Thyroid gland (tissue), 4 donors: Measurements from ENCODE around the gene SLC6A19. TPM values are rescaled to one million over a fixed set of nuclear protein-coding genes. Genes with fewer than 3 reads are reported as not detected.
A peak's percentile ranks its signal among the peaks of the same experiment; 100 is the strongest.

Experiments
- DNase-seq, 2 donors: peaks; one replicate each; pipeline ENCODE4 v3.0.0-alpha.2; 2019
- H3K27ac ChIP-seq, 3 donors: fragments of 200-600 bp; sonication (generic); 1 replicate in 2 of 3; 2 replicates in 1 of 3; pipeline ENCODE4 v1.5.1; 2016 to 2019; ENCODE audit warnings: mild to moderate bottlenecking in 1 of 3, moderate library complexity in 1 of 3
- H3K27me3 ChIP-seq: fragments of 200-600 bp; sonication (generic); one replicate; pipeline ENCODE4 v1.5.1; 2019
- H3K36me3 ChIP-seq, 2 donors: fragments of 200-600 bp; sonication (generic); one replicate each; pipeline ENCODE4 v1.5.1; 2016 to 2019
- H3K4me1 ChIP-seq, 2 donors: fragments of 200-600 bp; sonication (generic); one replicate each; pipeline ENCODE4 v1.5.1; 2017 to 2019
- H3K4me3 ChIP-seq, 3 donors: fragments of 200-600 bp; sonication (generic); replicated peaks in 1 of 3; 1 replicate in 2 of 3; 2 replicates in 1 of 3; pipeline ENCODE4 v1.5.1; 2016; ENCODE audit warnings: mild to moderate bottlenecking in 1 of 3
- H3K9me3 ChIP-seq: fragments of 200-600 bp; sonication (generic); one replicate; pipeline ENCODE4 v1.5.1; 2017
- CTCF ChIP-seq, 6 experiments: fragments of 200-600 bp in 3 of 6; fragments of 450-650 bp in 3 of 6; sonication (generic) in 3 of 6; IDR thresholded peaks; one replicate each; pipeline ENCODE4 v1.5.1; 2016 to 2019; ENCODE audit warnings: antibody characterized with exemption in 6 of 6, mild to moderate bottlenecking in 2 of 6, inconsistent platforms in 1 of 6, moderate library complexity in 1 of 6
- POLR2A ChIP-seq, 2 donors: fragments of 450-650 bp; IDR thresholded peaks; one replicate each; pipeline ENCODE4 v1.6.1; 2017; ENCODE audit warnings: antibody characterized with exemption in 2 of 2, mild to moderate bottlenecking in 2 of 2, moderate library complexity in 1 of 2
- WGBS, 2 donors: methylation state at CpG; one replicate each; pipeline ENCODE4 v1.1.5; 2017; 5-methylcytosine and 5-hydroxymethylcytosine counted together
- intact Hi-C: fragments of 100-400 bp; cut with DNase I; formaldehyde crosslinking; loops from one replicate; pipeline ENCODE4 v1.15.1; 2023
- total RNA-seq, 4 donors: library from RNA; depleted of rRNA; stranded (reverse); fragments of >200 nt; gene quantifications; one replicate each; pipeline ENCODE4 v1.2.3, GENCODE V29; 2016

The SLC6A19 gene
- total RNA-seq, 4 donors from 2014 or later = not detected

- no peak for DNase-seq
- no peak for TF ChIP-seq CTCF (IDR thresholded peaks at IDR 0.05)
- TF ChIP-seq POLR2A (IDR thresholded peaks at IDR 0.05) = no peak
- Histone ChIP-seq H3K4me1 (peaks cover 3 to 24% of the 10 kb centered on the region in 2 donors), H3K9me3 (no peaks in the 10 kb centered on the region), H3K27ac (no peak overlapping the region), H3K27me3 (peaks cover 7% of the 10 kb centered on the region), H3K36me3 (no peaks in the 10 kb centered on the region), H3K4me3 (no peak overlapping the region)
- WGBS, 2 donors = 77 to 80% methylated on average over 11 of the region's 11 CpGs
- intact Hi-C loops = no loop called here
These were observed 42.1 kb upstream of the SLC6A19 start for GRCh38 chr5:1159341-1159675.

GRCh38 chr5:1159774-1160406, 41.5 kb upstream of the SLC6A19 start:
- no peaks in the 10 kb centered on the region for H3K36me3 ChIP-seq
- H3K4me3 ChIP-seq = no peak overlapping the region
- intact Hi-C loops = no loop called here
- DNase-seq = no peak
- H3K9me3 ChIP-seq = no peaks in the 10 kb centered on the region
- peaks cover 3% of the 10 kb centered on the region for H3K27me3 ChIP-seq
- WGBS, 2 donors = 76 to 82% methylated on average over 4 of the region's 4 CpGs
- no peak for TF ChIP-seq POLR2A (IDR thresholded peaks at IDR 0.05)
- no peak for TF ChIP-seq CTCF (IDR thresholded peaks at IDR 0.05)
- H3K4me1 ChIP-seq = peaks cover 3 to 24% of the 10 kb centered on the region in 2 donors
- no peak overlapping the region for H3K27ac ChIP-seq

GRCh38 chr5:1161108-1161832, 40.1 kb upstream of the SLC6A19 start:
- WGBS, 2 donors = 83 to 84% methylated on average over 16 to 18 of the region's 23 CpGs
- no peaks in the 10 kb centered on the region for H3K27me3 ChIP-seq
- no peak for DNase-seq
- no peaks in the 10 kb centered on the region for H3K36me3 ChIP-seq
- no peak for TF ChIP-seq CTCF (IDR thresholded peaks at IDR 0.05)
- intact Hi-C loops = no loop called here
- H3K4me1 ChIP-seq = peaks cover 0 to 13% of the 10 kb centered on the region in 2 donors
- H3K4me3 ChIP-seq = no peak overlapping the region
- H3K9me3 ChIP-seq = no peaks in the 10 kb centered on the region
- no peak overlapping the region for H3K27ac ChIP-seq

- Histone ChIP-seq H3K27ac (no peak overlapping the region), H3K36me3 (no peaks in the 10 kb centered on the region), H3K4me3 (no peak overlapping the region), H3K9me3 (no peaks in the 10 kb centered on the region), H3K4me1 (peaks cover 0 to 13% of the 10 kb centered on the region in 2 donors), H3K27me3 (no peaks in the 10 kb centered on the region)
- intact Hi-C loops = no loop called here
- DNase-seq = peak; percentile 90 to 92
- WGBS, 2 donors = 17 to 30% methylated on average over 2 to 10 of the region's 19 CpGs
- TF ChIP-seq CTCF (IDR thresholded peaks at IDR 0.05) = no peak
- TF ChIP-seq POLR2A (IDR thresholded peaks at IDR 0.05) = no peak
These were observed 39.6 kb upstream of the SLC6A19 start for GRCh38 chr5:1161833-1162229.

GRCh38 chr5:1162276-1162675, 39.1 kb upstream of the SLC6A19 start:
- intact Hi-C loops = no loop called here
- no peaks in the 10 kb centered on the region for H3K9me3 ChIP-seq
- 81 to 87% methylated on average over 9 to 17 of the region's 17 CpGs for WGBS, 2 donors
- H3K27ac ChIP-seq = no peak overlapping the region
- TF ChIP-seq POLR2A (IDR thresholded peaks at IDR 0.05) = no peak
- no peak for TF ChIP-seq CTCF (IDR thresholded peaks at IDR 0.05)
- peaks cover 0 to 13% of the 10 kb centered on the region in 2 donors for H3K4me1 ChIP-seq
- no peaks in the 10 kb centered on the region for H3K36me3 ChIP-seq
- DNase-seq = no peak
- no peak overlapping the region for H3K4me3 ChIP-seq
- H3K27me3 ChIP-seq = no peaks in the 10 kb centered on the region
